ENCODE results near the gene PTGIS. TPM values are rescaled to one million over a fixed set of nuclear protein-coding genes. Genes with fewer than 3 reads are reported as not detected.

PTGIS gene
- polyA plus RNA-seq, 3 donors = not detected

DNA sequence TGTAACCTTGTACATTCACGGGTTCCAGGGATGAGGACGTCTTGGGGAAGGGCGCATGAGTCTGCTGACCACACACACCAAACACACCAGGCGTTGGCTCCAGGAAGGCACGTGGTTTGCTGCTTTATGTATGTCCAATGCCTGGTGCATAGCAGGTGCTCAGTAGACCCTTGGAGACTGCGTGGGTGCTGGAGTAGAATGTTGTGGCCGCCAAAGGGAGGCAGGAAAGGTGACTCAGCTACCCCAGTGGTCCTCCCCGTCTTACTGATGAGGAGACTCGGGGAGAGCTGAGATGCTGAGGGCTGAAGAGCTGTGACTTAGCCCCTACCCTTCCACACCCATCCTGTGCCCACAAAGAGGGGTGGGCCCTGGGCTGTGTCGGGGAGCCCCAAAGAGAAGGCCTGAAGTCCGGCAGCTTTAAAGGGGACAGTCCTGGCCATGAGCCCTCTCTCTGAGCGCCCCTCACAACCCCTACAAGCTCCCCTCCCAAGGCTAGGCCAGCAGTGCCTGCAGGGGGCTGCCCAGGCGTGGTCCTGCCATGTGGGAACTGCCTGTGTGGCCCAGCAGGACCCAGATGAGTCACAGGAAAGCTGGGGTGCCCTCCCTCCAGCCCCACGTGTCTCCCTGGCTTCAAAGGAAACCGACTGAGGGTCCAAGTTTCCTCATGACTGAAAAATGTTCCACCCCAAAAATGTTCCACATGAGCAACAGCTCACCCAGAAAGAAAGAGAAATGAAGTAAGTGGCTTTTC, 28.0 kb upstream of the PTGIS start:
- H3K27ac ChIP-seq (ENCODE audit: low read depth in 1 of 2, low read length in 2 of 2) = no peak overlapping the region
- no peaks in the 10 kb centered on the region for H3K27me3 ChIP-seq (ENCODE audit: control insufficient read depth in 2 of 2, insufficient read depth in 2 of 2, low read length in 2 of 2)
- H3K4me3 ChIP-seq (replicated peaks in 1 of 3; ENCODE audit: low read depth in 2 of 3, low read length in 3 of 3) = no peak overlapping the region
- no peak overlapping the region for H2AFZ ChIP-seq (ENCODE audit: insufficient read depth, low read depth, low read length, poor library complexity, severe bottlenecking)
- peaks cover 0 to 18% of the 10 kb centered on the region in 2 donors for H3K4me1 ChIP-seq (ENCODE audit: control insufficient read depth in 1 of 2, insufficient read depth in 2 of 2, low read length in 2 of 2)
- H3K27ac Mint-ChIP-seq = peak overlapping the region in 3 of 7 donors; percentile 5 to 67 (median 15)
- H3K4me1 Mint-ChIP-seq = peaks cover 23% of the 10 kb centered on the region
- TF ChIP-seq, protein P1, sequence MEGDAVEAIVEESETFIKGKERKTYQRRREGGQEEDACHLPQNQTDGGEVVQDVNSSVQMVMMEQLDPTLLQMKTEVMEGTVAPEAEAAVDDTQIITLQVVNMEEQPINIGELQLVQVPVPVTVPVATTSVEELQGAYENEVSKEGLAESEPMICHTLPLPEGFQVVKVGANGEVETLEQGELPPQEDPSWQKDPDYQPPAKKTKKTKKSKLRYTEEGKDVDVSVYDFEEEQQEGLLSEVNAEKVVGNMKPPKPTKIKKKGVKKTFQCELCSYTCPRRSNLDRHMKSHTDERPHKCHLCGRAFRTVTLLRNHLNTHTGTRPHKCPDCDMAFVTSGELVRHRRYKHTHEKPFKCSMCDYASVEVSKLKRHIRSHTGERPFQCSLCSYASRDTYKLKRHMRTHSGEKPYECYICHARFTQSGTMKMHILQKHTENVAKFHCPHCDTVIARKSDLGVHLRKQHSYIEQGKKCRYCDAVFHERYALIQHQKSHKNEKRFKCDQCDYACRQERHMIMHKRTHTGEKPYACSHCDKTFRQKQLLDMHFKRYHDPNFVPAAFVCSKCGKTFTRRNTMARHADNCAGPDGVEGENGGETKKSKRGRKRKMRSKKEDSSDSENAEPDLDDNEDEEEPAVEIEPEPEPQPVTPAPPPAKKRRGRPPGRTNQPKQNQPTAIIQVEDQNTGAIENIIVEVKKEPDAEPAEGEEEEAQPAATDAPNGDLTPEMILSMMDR (IDR thresholded peaks at IDR 0.05) = no peak
- intact Hi-C loops (cut with micrococcal nuclease) = no loop called here
- H3K9me3 ChIP-seq (replicated peaks in 1 of 2; ENCODE audit: control insufficient read depth in 1 of 2, insufficient read depth in 1 of 2, low read length in 2 of 2) = no peaks in the 10 kb centered on the region
- H3K36me3 Mint-ChIP-seq = peaks cover 0 to 1% of the 10 kb centered on the region in 2 donors
- DNase-seq = peak in 1 of 3 donors; percentile 29
- H3K4me2 ChIP-seq (replicated peaks; ENCODE audit: extremely low read depth, low read length, poor library complexity, severe bottlenecking) = no peak overlapping the region
- WGBS (ENCODE audit: insufficient coverage) = 79% methylated on average over 7 of the region's 15 CpGs
- H3K36me3 ChIP-seq (replicated peaks in 1 of 2; ENCODE audit: control insufficient read depth in 1 of 2, insufficient read depth in 2 of 2, low read length in 2 of 2) = no peaks in the 10 kb centered on the region
- no peak overlapping the region for H3K9ac ChIP-seq (ENCODE audit: insufficient read depth, low read length, poor library complexity, severe bottlenecking)
- H4K20me1 ChIP-seq (ENCODE audit: insufficient read depth, low read length) = no peaks in the 10 kb centered on the region
- peaks cover 0 to 10% (median 3%) of the 10 kb centered on the region in 7 donors for H3K9me3 Mint-ChIP-seq
- no peaks in the 10 kb centered on the region for H3K79me2 ChIP-seq (ENCODE audit: insufficient read depth, low read length)
- H3K27me3 Mint-ChIP-seq (ENCODE audit: low read depth in 3 of 3) = peaks cover 4 to 10% (median 7%) of the 10 kb centered on the region in 3 donors
- H3K4me3 Mint-ChIP-seq = no peak overlapping the region

DNA sequence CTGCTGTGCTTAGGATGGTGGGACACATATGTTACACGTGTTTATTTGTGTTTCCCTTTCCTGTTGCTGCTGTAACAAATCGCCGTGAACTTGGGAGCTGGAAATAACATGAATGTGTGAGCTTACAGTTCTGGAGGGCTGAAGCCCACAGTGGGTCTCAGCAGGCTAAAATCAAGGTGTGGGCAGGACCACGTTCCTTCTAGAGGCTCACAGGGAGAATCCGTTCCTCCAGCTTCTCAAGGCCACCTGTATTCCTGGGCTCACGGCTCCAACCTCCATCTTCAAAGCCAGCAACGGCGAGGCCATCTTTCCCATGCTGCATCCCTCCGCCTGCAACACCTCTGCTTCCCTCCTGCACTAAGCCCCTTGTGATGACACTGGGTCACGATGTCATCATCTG, 27.4 kb upstream of the PTGIS start:
- Histone ChIP-seq H3K79me2 (ENCODE audit: insufficient read depth, low read length) (no peaks in the 10 kb centered on the region), H3K36me3 (replicated peaks in 1 of 2; ENCODE audit: control insufficient read depth in 1 of 2, insufficient read depth in 2 of 2, low read length in 2 of 2) (no peaks in the 10 kb centered on the region), H3K9me3 (replicated peaks in 1 of 2; ENCODE audit: control insufficient read depth in 1 of 2, insufficient read depth in 1 of 2, low read length in 2 of 2) (peaks cover 0 to under 1% of the 10 kb centered on the region in 2 donors), H3K4me3 (replicated peaks in 1 of 3; ENCODE audit: low read depth in 2 of 3, low read length in 3 of 3) (no peak overlapping the region), H3K27ac (ENCODE audit: low read depth in 1 of 2, low read length in 2 of 2) (no peak overlapping the region), H4K20me1 (ENCODE audit: insufficient read depth, low read length) (no peaks in the 10 kb centered on the region), H3K4me1 (ENCODE audit: control insufficient read depth in 1 of 2, insufficient read depth in 2 of 2, low read length in 2 of 2) (peaks cover 0 to 19% of the 10 kb centered on the region in 2 donors), H3K4me2 (replicated peaks; ENCODE audit: extremely low read depth, low read length, poor library complexity, severe bottlenecking) (no peak overlapping the region), H3K9ac (ENCODE audit: insufficient read depth, low read length, poor library complexity, severe bottlenecking) (no peak overlapping the region), H3K27me3 (ENCODE audit: control insufficient read depth in 2 of 2, insufficient read depth in 2 of 2, low read length in 2 of 2) (no peaks in the 10 kb centered on the region), H2AFZ (ENCODE audit: insufficient read depth, low read depth, low read length, poor library complexity, severe bottlenecking) (no peak overlapping the region)
- TF ChIP-seq, protein P1 (IDR thresholded peaks at IDR 0.05) = no peak
- H3K27ac Mint-ChIP-seq = peak overlapping the region in 2 of 7 donors; percentile 5 to 19
- H3K4me1 Mint-ChIP-seq = peaks cover 26% of the 10 kb centered on the region
- no peak overlapping the region for H3K4me3 Mint-ChIP-seq
- DNase-seq = no peak
- 90% methylated on average over 10 of the region's 10 CpGs for WGBS (ENCODE audit: insufficient coverage)
- H3K9me3 Mint-ChIP-seq = peaks cover 2 to 13% (median 7%) of the 10 kb centered on the region in 7 donors
- H3K27me3 Mint-ChIP-seq (ENCODE audit: low read depth in 3 of 3) = peaks cover 4 to 10% (median 7%) of the 10 kb centered on the region in 3 donors
- intact Hi-C loops (cut with micrococcal nuclease) = no loop called here
- peaks cover 0 to 1% of the 10 kb centered on the region in 2 donors for H3K36me3 Mint-ChIP-seq
